NT2/D1 (cell line): ENCODE results near the gene UBAP1.
"Not testable (repeated sequence)": the region's sequence is repeated elsewhere in the genome, so short reads cannot be mapped to it uniquely, and the experiment has no call there.

Experiments used
- DNase-seq: peaks from one replicate; pipeline ENCODE4 v3.0.0-alpha.2; 2011; ENCODE audit warnings: low read depth, low spot score
- H3K27me3 ChIP-seq: 2 replicates; pipeline ENCODE4 v1.6.0; 2011; ENCODE audit warnings: mild to moderate bottlenecking; ENCODE audit not compliant: insufficient read length, insufficient read depth
- H3K36me3 ChIP-seq: 2 replicates; pipeline ENCODE4 v1.6.1; 2011; ENCODE audit warnings: mild to moderate bottlenecking, low read length, mixed read lengths; ENCODE audit not compliant: insufficient read depth, insufficient read length
- H3K4me1 ChIP-seq: 2 replicates; pipeline ENCODE4 v1.5.1; 2011; ENCODE audit not compliant: insufficient read depth, insufficient read length
- H3K4me3 ChIP-seq: 2 replicates; pipeline ENCODE4 v1.5.1; 2011; ENCODE audit warnings: low read depth; ENCODE audit not compliant: insufficient read length
- H3K9ac ChIP-seq: 2 replicates; pipeline ENCODE4 v1.6.0; 2011; ENCODE audit warnings: low read depth; ENCODE audit not compliant: insufficient read length
- H3K9me3 ChIP-seq: 2 replicates; pipeline ENCODE4 v1.5.1; 2011; ENCODE audit warnings: mild to moderate bottlenecking, low read length; ENCODE audit not compliant: insufficient read depth
- SUZ12 ChIP-seq: IDR thresholded peaks from 2 replicates; pipeline ENCODE4 v1.6.1; 2011; ENCODE audit not compliant: insufficient read length, insufficient read depth; ENCODE audit errors: extremely low read depth
- YY1 ChIP-seq: IDR thresholded peaks from 2 replicates; pipeline ENCODE4 v1.6.1; 2011; ENCODE audit not compliant: insufficient read length, insufficient read depth
- ZNF274 ChIP-seq: IDR thresholded peaks from 2 replicates; pipeline ENCODE4 v1.6.1; 2011; ENCODE audit warnings: mild to moderate bottlenecking, low read depth, low read length

The UBAP1 gene

DNA sequence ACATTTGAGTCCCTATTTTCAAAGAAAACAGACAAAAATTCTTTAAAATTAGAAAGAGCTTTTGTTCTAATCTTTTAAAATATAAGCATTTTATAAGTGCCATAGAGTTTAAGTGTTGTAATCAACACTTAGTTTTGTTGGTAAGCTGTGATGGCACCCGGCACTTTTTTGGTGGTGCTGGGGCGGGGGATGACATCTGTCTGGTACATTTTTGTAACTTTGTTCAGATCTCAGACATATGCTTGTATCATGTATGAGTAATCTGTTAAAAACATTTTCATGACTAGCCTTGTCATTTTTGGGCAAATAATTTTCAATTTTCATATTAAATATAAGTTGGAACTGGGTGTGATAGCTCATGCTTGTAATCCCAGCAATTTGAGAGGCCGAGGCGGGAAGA, 51.7 kb downstream of the UBAP1 start:
- H3K4me3 ChIP-seq, result no peak overlapping the region

DNA sequence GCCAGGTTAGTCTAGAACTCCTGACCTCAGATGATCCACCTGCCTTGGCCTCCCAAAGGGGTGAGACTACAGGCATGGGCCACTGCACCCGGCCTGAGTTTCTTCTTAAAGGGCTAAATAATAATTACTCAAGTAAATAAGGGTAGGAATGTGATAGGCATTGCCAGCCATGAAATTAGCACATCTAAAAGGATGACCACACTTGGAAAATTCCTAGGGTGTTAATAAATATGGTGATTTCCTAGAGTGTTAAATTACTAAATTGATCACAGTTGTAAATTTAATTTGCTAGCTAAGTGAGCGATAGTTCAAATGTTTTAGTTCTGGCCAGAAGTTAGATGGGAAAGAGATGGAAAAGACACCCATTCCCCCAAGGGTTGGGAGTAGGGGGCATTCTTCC, 53.4 kb downstream of the UBAP1 start:
- TF ChIP-seq SUZ12, result no peak
- TF ChIP-seq YY1, result no peak
- no peak for TF ChIP-seq ZNF274
- H3K4me3 ChIP-seq, result no peak overlapping the region
- peaks cover 30% of the 10 kb centered on the region for H3K36me3 ChIP-seq
- no peaks in the 10 kb centered on the region for H3K27me3 ChIP-seq
- no peak for DNase-seq
- no peak overlapping the region for H3K9ac ChIP-seq
- H3K9me3 ChIP-seq, result no peaks in the 10 kb centered on the region
- no peaks in the 10 kb centered on the region for H3K4me1 ChIP-seq

More for the DNA sequence above, 51.7 kb downstream of the UBAP1 start:
- no peak for DNase-seq
- Histone ChIP-seq H3K9ac (no peak overlapping the region), H3K9me3 (no peaks in the 10 kb centered on the region), H3K27me3 (no peaks in the 10 kb centered on the region), H3K4me1 (no peaks in the 10 kb centered on the region), H3K36me3 (peaks cover 16% of the 10 kb centered on the region)
- TF ChIP-seq ZNF274, result no peak
- no peak for TF ChIP-seq YY1
- no peak for TF ChIP-seq SUZ12

DNA sequence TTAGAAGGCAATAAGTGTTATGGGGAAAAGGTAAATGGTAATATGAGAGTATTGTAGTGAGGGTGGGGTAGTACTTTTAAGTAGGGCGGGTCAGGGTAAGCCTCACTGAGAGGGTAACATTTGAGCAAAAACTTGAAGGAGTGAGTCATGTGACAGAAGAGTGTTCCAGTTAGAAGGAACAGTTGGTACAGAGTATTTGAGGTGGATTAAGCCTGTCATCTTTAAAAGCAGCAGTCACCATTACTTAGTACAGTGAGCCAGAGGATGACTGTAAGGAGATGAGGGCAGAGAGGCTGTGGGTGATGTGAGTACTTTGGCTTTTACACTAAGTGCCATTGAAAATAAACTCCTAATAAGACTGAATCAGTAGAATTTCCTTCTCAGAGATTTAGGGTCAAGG, 54.8 kb downstream of the UBAP1 start:
- Histone ChIP-seq H3K4me1 (no peaks in the 10 kb centered on the region), H3K27me3 (no peaks in the 10 kb centered on the region), H3K9me3 (no peaks in the 10 kb centered on the region), H3K36me3 (peaks cover 39% of the 10 kb centered on the region), H3K4me3 (no peak overlapping the region), H3K9ac (no peak overlapping the region)
- DNase-seq, result no peak
- TF ChIP-seq SUZ12 (no peak), ZNF274 (no peak), YY1 (no peak)

DNA sequence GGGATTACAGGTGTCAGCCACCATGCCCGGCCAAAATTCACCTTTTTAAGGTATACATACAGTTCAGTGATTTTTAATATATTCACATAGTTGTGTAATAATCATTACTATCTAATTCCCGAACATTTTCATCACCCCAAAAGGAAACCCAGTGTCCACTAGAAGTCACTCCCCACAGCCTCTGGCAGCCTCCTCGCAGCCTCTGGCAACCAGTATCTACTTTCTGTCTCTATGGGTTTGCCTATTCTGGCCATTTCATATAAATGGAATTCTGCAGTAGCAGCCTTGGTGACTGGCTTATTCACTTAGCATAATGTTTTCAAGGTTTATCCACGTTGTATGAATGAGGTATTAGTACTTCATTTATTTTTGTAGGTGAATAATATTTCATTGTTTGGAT, 59.0 kb downstream of the UBAP1 start:
- H3K4me3 ChIP-seq, result no peak overlapping the region
- H3K4me1 ChIP-seq, result no peaks in the 10 kb centered on the region
- no peaks in the 10 kb centered on the region for H3K27me3 ChIP-seq
- TF ChIP-seq SUZ12 (no peak), YY1 (no peak), ZNF274 (no peak)
- H3K9me3 ChIP-seq, result no peaks in the 10 kb centered on the region
- no peak for DNase-seq
- no peak overlapping the region for H3K9ac ChIP-seq
- H3K36me3 ChIP-seq, result peaks cover 54% of the 10 kb centered on the region

DNA sequence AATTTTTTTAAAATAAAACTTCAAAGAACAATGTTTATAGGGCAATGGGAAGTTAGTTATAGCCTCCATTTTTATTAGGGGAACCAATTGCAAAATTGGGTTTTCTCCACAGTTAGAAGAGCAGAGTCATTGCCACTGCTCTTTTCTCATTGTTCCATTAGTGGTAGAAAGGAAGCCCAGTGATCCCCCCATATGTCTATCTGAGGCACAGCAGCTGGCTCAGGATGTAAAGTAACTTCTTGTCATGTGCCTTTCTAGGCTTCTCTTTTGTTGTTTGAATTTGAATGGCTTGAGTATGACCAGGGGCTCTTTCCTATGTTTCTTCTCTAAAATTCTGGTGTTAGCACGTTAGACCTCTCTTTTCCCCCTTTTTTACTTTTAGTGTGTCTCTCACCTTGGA, 61.2 kb downstream of the UBAP1 start:
- H3K9me3 ChIP-seq, result no peaks in the 10 kb centered on the region
- H3K4me1 ChIP-seq, result no peaks in the 10 kb centered on the region
- DNase-seq, result no peak
- H3K4me3 ChIP-seq, result no peak overlapping the region
- TF ChIP-seq ZNF274 (no peak), YY1 (no peak), SUZ12 (no peak)
- H3K36me3 ChIP-seq, result peaks cover 50% of the 10 kb centered on the region
- no peaks in the 10 kb centered on the region for H3K27me3 ChIP-seq
- H3K9ac ChIP-seq, result no peak overlapping the region

DNA sequence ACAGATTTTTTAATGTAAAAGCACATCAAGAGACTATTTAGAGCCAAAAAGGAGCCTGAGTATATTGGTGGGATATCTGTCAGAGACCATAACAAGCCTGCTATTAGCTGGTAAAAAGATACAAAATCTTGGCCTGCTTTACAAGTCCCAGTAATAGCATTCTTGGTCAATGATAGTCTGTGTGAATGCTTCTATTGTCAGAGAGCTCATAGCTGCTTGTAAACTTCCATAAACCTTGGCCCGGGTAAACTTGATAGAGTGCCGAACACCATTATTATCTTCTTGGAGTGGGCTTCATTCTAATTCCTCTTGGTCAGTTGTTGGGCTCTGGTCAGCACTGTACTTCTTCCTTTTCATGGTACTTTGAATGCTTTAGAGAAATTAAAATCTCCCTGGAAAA, 64.0 kb downstream of the UBAP1 start:
- Histone ChIP-seq H3K4me1 (no peaks in the 10 kb centered on the region), H3K36me3 (peaks cover 44% of the 10 kb centered on the region), H3K9ac (no peak overlapping the region), H3K4me3 (no peak overlapping the region), H3K27me3 (no peaks in the 10 kb centered on the region), H3K9me3 (no peaks in the 10 kb centered on the region)
- no peak for DNase-seq
- no peak for TF ChIP-seq ZNF274
- no peak for TF ChIP-seq YY1
- TF ChIP-seq SUZ12, result no peak

DNA sequence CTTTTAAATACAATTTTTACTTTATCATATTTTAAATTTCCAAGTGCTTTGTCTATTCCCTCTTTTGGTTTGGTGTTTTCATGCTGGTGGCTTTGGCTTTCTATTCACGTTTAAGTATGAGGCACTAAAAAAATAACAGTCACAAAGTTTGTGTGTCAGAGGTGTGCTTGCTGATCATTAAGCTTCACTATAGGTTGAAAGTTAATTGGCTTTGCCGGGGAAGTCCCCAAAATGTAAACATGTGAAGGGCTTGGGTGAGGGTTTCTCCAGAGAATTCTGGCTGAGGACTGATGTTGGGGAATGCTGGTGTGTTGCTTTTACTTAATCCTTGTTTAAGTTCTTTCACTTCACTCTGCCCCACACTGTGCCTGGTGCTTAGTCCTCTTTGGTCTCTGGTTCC, 66.4 kb downstream of the UBAP1 start:
- not testable (repeated sequence) for DNase-seq, H3K4me1 ChIP-seq, H3K27me3 ChIP-seq, H3K4me3 ChIP-seq, H3K9ac ChIP-seq, H3K9me3 ChIP-seq
- peaks cover 63% of the 10 kb centered on the region for H3K36me3 ChIP-seq

DNA sequence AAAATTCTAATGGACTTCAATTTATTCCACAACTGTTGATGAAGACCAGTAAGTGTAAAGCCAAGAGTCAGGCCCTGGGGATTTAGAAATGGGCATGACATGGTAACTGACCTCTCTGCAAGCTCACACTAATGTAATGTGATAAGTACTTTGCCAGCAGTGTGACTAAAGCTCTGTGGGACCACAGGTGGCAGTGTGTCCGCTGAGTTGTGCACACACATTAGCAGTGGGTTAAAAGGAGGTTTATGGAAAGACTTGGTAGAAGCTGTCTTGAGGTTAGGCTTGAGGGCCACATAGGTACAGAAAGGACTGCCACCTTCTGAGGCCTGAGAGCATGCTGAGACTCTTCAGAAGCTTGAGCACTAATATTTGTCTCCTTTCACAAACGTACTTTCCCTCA, 67.6 kb downstream of the UBAP1 start:
- no peak for DNase-seq
- Histone ChIP-seq H3K9ac (no peak overlapping the region), H3K36me3 (peaks cover 71% of the 10 kb centered on the region), H3K4me1 (no peaks in the 10 kb centered on the region), H3K9me3 (no peaks in the 10 kb centered on the region), H3K27me3 (no peaks in the 10 kb centered on the region), H3K4me3 (no peak overlapping the region)
- TF ChIP-seq SUZ12, result no peak
- no peak for TF ChIP-seq YY1
- TF ChIP-seq ZNF274, result no peak

DNA sequence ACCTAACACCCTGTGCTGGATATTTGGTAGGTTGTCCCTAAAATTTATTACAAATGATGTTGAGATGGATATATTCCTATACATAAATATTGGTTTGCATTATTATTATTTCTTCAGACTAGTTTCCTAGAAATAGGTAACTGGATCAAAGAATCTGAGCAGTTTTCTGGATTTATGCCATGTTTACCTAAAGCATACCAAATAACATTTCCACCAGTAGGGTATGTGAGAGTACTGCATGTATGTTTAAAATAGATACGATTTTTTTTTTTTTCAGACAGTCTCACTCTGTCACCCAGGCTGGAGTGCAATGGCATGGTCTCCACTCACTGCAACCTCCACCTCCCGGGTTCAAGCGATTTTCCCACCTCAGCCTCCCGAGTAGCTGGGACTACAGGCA, 68.9 kb downstream of the UBAP1 start:
- not testable (repeated sequence) for H3K27me3 ChIP-seq, H3K9ac ChIP-seq, H3K4me3 ChIP-seq, H3K4me1 ChIP-seq, DNase-seq, H3K9me3 ChIP-seq
- peaks cover 69% of the 10 kb centered on the region for H3K36me3 ChIP-seq
